Measurements from ENCODE around the gene FHL1. TPM values are rescaled to one million over a fixed set of nuclear protein-coding genes. Genes with fewer than 3 reads are reported as not detected.

Gene FHL1
- total and polyA plus RNA-seq, 2 of the 4 experiments (the other 2 are of a cell fraction) = 69.4 to 72.9 TPM

DNA sequence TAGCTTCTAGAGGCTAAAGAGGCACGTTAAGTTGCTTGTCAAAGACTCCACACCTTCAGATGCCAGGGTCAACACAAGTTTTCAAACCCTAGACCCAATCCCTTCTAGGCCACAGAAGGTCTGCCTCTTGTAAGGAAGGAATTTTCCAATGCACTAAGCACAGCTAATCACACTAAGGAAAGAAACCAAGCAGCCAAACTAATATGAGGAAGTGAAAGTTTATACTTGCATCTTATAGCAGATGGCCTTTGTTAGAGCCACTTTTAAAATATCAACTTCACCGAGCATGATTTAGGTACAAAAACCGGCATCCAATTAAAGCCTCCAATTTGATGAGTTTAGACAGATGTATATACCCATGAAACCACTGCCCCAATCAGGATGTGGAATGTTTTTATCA, 9.9 kb downstream of the FHL1 start (continued):
- TF ChIP-seq, protein P1, sequence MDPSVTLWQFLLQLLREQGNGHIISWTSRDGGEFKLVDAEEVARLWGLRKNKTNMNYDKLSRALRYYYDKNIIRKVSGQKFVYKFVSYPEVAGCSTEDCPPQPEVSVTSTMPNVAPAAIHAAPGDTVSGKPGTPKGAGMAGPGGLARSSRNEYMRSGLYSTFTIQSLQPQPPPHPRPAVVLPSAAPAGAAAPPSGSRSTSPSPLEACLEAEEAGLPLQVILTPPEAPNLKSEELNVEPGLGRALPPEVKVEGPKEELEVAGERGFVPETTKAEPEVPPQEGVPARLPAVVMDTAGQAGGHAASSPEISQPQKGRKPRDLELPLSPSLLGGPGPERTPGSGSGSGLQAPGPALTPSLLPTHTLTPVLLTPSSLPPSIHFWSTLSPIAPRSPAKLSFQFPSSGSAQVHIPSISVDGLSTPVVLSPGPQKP (IDR thresholded peaks at IDR 0.05; ENCODE audit: borderline replicate concordance, low read depth, low read length) = no peak

DNA sequence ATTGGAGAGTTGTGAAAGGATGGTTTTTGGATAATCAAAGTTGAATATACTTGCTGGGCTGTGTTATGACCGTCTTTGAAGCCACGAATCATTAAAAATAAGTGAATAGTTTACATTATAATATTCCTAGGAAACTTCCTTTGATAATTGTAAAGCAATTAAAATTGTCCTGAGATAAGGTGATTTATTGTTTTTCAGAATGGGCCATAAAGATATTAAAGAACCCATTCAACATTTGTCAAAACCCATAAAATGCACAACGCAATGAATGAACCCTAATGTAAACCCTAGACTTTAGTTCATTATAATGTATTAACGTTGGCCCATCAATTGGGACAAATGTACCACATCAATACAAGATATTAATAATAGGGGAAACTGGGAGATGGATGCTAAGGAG, 11.4 kb downstream of the FHL1 start:
- Histone ChIP-seq H4K5ac (ENCODE audit: low read depth, low read length) (no peak overlapping the region), H3K27ac (ENCODE audit: insufficient read depth, low read length) (no peak overlapping the region), H3K4me3 (ENCODE audit: insufficient read depth, low read depth, low read length) (no peak overlapping the region), H2BK5ac (ENCODE audit: low read depth, low read length, poor library complexity, severe bottlenecking) (no peak overlapping the region), H2BK20ac (ENCODE audit: low read depth, low read length) (no peak overlapping the region), H3K79me1 (ENCODE audit: low read depth in 1 of 2, low read length in 2 of 2) (peaks cover 12 to 26% of the 10 kb centered on the region in 2 experiments; a peak in 3 of 4 replicates), H3K23ac (ENCODE audit: low read depth, low read length) (no peak overlapping the region), H3K4me2 (ENCODE audit: low read depth, low read length) (no peak overlapping the region), H3K36me3 (ENCODE audit: control insufficient read depth, insufficient read depth, low read length) (no peaks in the 10 kb centered on the region), H2BK120ac (ENCODE audit: low read depth, low read length) (no peak overlapping the region), H4K20me1 (ENCODE audit: insufficient read depth, low read length) (peaks cover 3% of the 10 kb centered on the region; the same call in 1 of the 2 replicates), H3K4ac (ENCODE audit: low read depth, low read length) (no peak overlapping the region), H3K9ac (ENCODE audit: low read depth, low read length) (no peak overlapping the region), H4K8ac (ENCODE audit: low read depth in 2 of 2, low read length in 2 of 2) (peak overlapping the region in 1 of 2 experiments; percentile 22; a peak in 1 of 4 replicates), H2AFZ (replicated peaks; ENCODE audit: low read length, poor library complexity) (no peak overlapping the region), H2AK9ac (replicated peaks; ENCODE audit: low read depth, low read length, poor library complexity) (no peak overlapping the region), H4K91ac (ENCODE audit: insufficient read depth, low read depth, low read length) (no peak overlapping the region), H3K9me3 (ENCODE audit: control insufficient read depth, insufficient read depth, low read length) (no peaks in the 10 kb centered on the region), H3K18ac (ENCODE audit: low read depth, low read length) (no peak overlapping the region), H3K27me3 (ENCODE audit: control insufficient read depth, insufficient read depth, low read length) (no peaks in the 10 kb centered on the region), H3K4me1 (ENCODE audit: control insufficient read depth, insufficient read depth, low read length) (peaks cover 11% of the 10 kb centered on the region; the same call in 1 of the 2 replicates), H2AK5ac (ENCODE audit: low read depth, low read length) (no peak overlapping the region), H3K9me1 (ENCODE audit: insufficient read depth, low read length) (no peaks in the 10 kb centered on the region; the same call in 1 of the 2 replicates), H3K14ac (replicated peaks; ENCODE audit: low read depth, low read length) (no peak overlapping the region), H2BK15ac (ENCODE audit: low read depth, low read length) (no peak overlapping the region), H3K56ac (ENCODE audit: extremely low read depth, insufficient read depth, low read length) (no peak overlapping the region)
- no CpG with 5 or more reads among the region's 4 CpGs for WGBS, 2 experiments (ENCODE audit: extremely low coverage in 2 of 2, insufficient read length in 1 of 2)
- ChIA-PET CTCF (no interaction called here), POLR2A (ENCODE audit: unreplicated experiment) (no interaction called here)
- ATAC-seq (ENCODE audit: low read depth) (no peak), DNase-seq (no peak)
- no TSS peak for BruUV-seq (replicated peaks)
- in situ Hi-C loops (cut with MboI; ENCODE audit: low sequenced_read_pairs) (no loop called here), intact Hi-C loops (cut with micrococcal nuclease) (loop anchor here (10.0 kb wide), 1 partner anchor 536 kb away; no protein-coding TSS in a partner anchor), dilution Hi-C loops (cut with HindIII; ENCODE audit: low sequenced_read_pairs, unreplicated experiment) (no loop called here)
- TF ChIP-seq, protein P2, sequence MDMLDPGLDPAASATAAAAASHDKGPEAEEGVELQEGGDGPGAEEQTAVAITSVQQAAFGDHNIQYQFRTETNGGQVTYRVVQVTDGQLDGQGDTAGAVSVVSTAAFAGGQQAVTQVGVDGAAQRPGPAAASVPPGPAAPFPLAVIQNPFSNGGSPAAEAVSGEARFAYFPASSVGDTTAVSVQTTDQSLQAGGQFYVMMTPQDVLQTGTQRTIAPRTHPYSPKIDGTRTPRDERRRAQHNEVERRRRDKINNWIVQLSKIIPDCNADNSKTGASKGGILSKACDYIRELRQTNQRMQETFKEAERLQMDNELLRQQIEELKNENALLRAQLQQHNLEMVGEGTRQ (IDR thresholded peaks at IDR 0.05; ENCODE audit: low read depth, low read length) = no peak
- TF ChIP-seq MAFK (IDR thresholded peaks at IDR 0.05; ENCODE audit: low read depth, low read length) (no peak), FOS (IDR thresholded peaks at IDR 0.05; ENCODE audit: low read depth, low read length) (no peak), RFX5 (IDR thresholded peaks at IDR 0.05; ENCODE audit: low read depth, low read length) (no peak), POLR2A (IDR thresholded peaks at IDR 0.05; ENCODE audit: low read depth, low read length) (no peak), CEBPB (IDR thresholded peaks at IDR 0.05; ENCODE audit: low read depth, low read length) (no peak), CHD1 (IDR thresholded peaks at IDR 0.05; ENCODE audit: low read depth, low read length) (no peak), RCOR1 (IDR thresholded peaks at IDR 0.05; ENCODE audit: insufficient replicate concordance, low read length) (no peak), RAD21 (IDR thresholded peaks at IDR 0.05; ENCODE audit: low read length) (no peak), SMC3 (IDR thresholded peaks at IDR 0.05; ENCODE audit: low read depth, low read length) (no peak), BHLHE40 (IDR thresholded peaks at IDR 0.05; ENCODE audit: low read depth, low read length) (no peak)
- TF ChIP-seq, protein P3, sequence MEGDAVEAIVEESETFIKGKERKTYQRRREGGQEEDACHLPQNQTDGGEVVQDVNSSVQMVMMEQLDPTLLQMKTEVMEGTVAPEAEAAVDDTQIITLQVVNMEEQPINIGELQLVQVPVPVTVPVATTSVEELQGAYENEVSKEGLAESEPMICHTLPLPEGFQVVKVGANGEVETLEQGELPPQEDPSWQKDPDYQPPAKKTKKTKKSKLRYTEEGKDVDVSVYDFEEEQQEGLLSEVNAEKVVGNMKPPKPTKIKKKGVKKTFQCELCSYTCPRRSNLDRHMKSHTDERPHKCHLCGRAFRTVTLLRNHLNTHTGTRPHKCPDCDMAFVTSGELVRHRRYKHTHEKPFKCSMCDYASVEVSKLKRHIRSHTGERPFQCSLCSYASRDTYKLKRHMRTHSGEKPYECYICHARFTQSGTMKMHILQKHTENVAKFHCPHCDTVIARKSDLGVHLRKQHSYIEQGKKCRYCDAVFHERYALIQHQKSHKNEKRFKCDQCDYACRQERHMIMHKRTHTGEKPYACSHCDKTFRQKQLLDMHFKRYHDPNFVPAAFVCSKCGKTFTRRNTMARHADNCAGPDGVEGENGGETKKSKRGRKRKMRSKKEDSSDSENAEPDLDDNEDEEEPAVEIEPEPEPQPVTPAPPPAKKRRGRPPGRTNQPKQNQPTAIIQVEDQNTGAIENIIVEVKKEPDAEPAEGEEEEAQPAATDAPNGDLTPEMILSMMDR (conservative IDR thresholded peaks at IDR 0.05; ENCODE audit: low read depth, low read length) = no peak
- TF ChIP-seq, protein P1 (IDR thresholded peaks at IDR 0.05; ENCODE audit: borderline replicate concordance, low read depth, low read length) = no peak
